RPMI8226 (cell line): Measurements from ENCODE around the gene HOXA11.

Source experiments
- DNase-seq: peaks from one replicate; pipeline ENCODE4 v3.0.0-alpha.2; 2015

The HOXA11 gene

DNA sequence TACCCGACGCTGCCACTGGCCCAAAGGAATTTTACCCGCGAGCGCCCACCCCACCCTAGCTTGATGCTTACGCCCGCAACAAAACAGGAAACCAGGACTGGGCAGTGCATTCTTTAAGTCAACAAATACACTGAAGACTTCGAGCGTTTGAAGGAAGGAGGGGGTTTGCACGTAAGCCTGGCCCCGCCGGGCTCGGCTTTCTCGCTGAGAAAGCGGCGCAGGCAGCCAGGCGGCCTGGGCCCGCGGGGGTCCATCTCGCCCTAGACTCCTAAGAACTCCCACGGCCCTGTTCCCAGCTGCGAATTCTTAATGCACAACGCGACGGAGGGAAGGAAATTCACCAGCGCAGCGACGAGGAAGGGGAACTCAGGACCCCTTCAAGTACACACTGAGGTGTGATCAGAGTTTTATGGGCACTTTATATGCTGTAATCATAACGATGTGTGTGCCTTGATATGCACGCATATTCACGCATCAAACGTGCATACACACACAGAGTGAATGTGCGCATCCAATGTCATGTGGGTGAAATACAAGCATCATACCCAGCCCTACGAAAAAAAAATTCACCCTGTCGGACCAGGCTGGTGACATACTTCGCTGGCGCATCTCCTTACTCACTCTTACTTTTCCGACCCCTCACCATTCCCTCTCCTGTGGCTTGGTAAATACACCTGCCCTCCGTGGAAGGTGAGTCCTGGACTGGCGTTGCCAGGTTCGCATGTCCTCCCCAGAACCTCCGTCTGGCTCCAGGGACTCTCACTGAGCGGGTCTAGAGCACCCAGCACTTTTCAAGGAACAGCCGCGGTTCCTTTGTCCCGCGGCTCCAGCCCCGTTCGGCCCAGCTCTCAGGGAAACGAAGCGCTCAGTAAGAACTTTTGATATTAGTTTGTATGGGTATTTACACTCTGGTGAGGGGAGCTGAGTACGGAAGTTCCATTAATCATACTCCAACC, 20.6 kb upstream of the HOXA11 start:
- DNase-seq = no peak

DNA sequence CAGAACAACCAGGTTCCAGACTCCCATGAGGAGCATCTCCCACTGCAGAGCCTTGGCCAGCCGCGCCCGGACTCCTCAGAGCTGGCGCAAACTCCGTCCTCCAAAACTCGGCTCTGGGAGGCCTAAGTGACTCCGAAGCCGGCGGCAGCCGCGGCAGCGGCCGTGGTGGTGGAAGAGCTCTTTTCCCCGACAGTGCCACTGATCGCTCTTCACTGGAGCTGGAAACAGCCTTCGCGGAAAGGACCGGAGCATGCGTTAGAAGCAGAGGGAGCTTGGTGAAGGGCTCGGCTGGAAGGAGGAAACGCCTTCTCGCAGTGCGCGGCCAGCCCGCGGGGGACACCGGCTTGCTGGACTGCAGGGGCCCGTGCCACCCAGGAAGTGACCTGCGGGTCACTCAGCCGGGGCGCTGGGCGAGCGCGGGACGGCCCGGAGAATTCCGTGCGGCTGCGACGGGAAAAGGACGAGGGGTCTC, 19.9 kb upstream of the HOXA11 start:
- no peak for DNase-seq

- DNase-seq = no peak
These were observed 19.0 kb upstream of the HOXA11 start for GRCh38 chr7:27203964-27204594.

GRCh38 chr7:27203365-27203953, 18.4 kb upstream of the HOXA11 start:
- no peak for DNase-seq

DNA sequence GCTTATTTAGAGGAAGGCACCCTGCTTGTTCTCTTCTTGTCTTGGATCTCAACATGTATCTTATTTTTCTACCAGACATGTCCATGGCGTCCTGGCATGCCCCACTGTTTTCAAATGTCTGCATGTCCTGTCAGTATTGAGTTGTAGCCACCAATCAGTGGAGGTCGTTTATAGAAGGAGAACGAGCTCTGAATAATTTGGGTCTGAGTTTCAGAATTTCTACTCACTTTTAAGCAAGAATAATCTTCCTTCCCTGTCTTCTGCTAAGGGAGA, 17.8 kb upstream of the HOXA11 start:
- no peak for DNase-seq

DNA sequence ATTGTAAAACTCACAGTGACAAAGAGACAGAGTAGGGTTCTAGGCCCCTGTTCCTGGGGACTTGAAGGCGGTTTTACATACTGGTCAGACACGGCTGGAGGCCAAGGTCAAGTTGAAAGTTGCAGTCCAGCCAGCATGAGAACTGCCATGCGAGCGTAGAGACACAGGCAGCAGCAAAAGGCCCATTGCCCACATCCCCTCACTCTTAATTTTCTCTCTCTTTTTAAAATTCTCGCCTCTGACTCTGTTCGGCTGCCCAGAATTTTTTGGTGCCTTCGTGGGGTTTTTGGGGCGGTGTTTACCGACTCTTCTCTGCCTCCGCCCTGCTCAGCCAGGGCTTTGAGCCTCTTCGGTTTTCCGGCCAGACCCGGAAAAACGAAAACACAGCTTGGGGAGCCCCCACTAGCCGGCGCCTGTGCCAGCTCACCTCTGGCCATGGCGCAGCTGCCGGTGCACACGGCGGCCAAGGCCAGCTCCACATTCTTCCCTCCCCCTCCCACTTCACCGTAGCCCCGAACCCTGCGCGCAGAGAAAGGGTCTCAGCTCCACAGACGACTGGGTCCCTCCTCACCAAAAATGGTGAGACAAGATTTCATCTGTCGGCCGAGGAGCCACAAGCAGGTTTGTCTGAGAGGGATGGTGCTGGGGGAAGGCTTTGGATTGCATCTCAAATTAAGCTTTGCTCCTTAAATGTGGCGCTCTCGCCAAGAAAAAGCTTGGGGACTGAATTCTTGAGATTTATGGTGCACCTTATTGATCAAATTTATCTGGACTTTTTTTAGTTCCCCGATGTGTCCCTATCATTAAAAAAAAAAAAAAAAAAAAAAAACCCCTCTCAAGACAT, 17.2 kb upstream of the HOXA11 start:
- DNase-seq = no peak

GRCh38 chr7:27201580-27202017, 16.6 kb upstream of the HOXA11 start:
- DNase-seq = no peak

DNA sequence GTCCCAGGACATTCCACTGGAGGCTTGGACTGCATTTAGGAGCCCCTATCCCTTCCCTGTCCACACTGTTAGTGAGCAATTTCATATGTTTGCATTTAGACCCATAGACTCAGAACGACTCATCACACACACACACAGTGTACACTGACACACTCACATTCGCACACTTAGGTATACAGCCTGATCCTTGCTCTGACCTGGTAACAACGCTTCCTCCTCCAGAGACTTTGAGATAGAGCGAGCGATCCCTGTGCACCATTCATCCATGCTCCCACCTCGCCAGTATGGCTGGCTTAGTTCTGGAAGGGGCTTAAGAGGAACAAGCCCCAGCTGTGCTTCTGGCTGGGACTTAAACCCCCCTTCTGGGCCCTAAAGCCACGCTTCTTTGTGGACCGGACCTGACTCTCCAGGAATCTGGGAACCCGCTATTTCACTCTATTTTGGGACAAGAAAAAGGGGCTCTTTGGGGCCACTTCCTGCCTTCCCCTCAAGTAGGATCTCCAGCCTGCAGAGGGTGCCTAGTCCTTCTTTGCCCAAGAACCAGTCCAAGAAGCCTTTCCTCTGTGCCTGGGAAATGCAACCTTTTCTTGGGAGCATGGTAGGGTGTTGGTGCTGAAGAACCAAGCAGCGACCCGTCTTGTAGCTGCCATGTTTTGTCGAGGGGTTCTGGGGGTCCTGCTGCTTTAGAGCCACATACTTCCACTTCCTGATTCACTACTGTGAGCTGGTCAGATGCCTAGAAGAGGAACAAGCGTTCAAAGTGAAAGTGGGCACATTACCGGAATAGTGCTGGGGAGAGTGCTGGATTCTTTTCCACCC, 15.9 kb upstream of the HOXA11 start:
- peak; percentile 30 for DNase-seq

GRCh38 chr7:27199849-27200760, 15.1 kb upstream of the HOXA11 start, which contains the start of gene HOXA13:
HOXA13 (minus strand) TSS chr7:27200091; CDS start chr7:27200077, 14 bp downstream.
- peak; percentile 34 for DNase-seq

- no peak for DNase-seq
These were observed 14.1 kb upstream of the HOXA11 start for GRCh38 chr7:27198871-27199801.

DNA sequence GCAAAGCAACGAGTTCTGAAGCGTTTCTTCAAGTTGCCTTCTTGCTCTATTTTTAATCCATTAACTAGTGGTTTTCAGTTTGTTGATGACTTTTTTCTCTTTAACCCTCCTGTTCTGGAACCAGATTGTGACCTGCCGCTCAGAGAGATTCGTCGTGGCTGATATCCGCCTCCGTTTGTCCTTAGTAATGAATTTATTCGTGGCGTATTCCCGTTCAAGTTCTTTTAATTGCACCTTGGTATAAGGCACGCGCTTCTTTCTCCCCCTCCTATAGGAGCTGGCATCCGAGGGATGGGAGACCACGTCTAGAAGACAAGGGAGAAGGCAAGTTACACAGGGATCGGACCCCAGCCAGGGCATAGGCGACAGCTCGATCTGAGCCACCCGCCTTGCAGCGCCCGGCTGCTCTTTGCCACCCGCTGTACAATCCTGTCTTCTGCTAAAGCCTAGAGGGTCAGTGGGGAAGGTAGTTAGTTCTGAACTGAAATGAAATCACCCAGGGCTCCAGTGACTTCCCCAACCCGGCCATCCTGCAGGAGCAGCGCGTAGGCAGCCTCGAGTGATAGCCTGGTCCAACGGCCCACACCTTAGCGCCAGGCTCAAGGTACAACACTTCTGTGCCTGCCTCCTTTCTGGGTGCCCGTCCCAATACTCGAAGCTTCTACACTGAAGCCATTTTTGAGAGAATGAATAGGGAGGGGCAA, 13.3 kb upstream of the HOXA11 start:
- no peak for DNase-seq

DNA sequence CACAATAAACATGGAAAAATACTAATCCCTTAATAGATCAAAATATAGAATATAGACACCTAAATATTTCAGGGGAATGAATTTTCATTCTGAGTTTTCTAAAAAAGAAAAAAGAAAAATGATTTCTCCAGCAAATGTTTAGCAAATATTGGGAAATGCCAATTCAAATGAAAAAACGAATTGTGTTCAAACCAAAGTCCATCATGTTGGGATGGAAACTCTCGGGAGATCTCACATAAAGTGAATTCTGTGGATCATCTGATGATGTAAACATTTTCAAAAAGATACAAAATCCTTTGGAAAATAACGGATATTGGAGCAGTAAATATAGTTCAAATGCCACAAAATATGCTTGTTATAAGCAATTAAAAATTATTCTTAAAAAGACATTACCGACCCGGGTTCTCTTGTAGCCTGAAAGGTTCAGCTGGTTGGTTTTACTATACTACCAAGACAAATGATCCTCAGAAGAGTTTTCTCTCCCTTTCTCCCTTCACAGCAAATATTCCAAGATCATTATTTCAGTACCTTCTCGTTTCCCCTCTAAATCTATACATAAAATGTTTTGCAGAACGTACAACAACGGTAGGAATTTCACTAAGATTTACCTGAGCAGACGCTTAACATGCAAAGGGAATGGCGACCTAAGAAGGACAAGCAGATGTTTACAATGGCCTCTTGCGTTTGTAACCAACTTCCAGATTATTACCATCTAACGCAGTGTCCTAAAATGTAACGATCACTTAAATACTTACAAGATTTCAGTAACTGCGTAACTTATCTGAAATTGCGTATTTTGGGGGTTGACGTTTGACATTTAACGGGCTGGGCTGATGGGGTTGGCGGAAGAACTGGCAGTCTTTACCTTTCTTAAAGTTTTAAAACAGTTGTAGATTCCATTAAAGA, 12.4 kb upstream of the HOXA11 start:
- DNase-seq = no peak

GRCh38 chr7:27196287-27196767, 11.3 kb upstream of the HOXA11 start:
- peak; percentile 73 for DNase-seq

DNA sequence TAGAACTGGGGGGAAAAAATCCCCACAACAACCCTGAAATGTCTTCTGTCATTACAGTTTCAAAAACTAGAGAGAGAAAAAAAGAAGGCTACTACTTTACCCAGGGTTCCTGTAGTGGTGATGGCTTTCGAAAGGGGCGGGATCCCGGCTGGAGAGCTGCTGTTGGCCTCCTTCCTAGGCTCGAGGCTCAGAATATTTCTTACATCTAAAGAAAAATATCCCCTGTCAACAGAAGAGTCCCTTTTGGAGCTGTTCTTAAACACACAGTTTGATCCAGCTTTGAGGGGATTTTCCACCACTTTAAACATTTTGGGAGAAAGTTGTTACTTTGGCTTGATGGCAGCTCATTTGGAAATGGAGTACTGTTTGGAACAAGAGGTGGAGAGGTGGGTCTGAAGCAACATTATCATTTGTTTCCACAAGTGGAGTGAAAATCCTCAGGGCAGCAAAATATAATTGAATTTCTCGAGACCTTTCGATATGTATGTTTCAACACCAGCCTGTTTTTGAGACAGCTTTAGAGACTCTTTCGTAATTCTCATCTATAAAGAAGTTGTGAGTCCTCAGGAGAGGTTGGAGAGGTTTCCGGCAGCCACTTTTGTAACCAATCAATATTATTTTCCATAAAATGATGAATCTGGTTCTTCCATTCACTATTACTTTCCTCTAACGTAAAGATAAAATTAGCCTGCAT, 9.8 kb upstream of the HOXA11 start:
- no peak for DNase-seq

- DNase-seq = no peak
These were observed 8.9 kb upstream of the HOXA11 start for GRCh38 chr7:27194002-27194352.

- no peak for DNase-seq
These were observed 8.4 kb upstream of the HOXA11 start for GRCh38 chr7:27193335-27194001.
